Heart left ventricle (tissue), 13 donors: ENCODE results near the gene MAPK8.
"Not testable (repeated sequence)": the region's sequence is repeated elsewhere in the genome, so short reads cannot be mapped to it uniquely, and the experiment has no call there.

Experiments
- POLR2A ChIP-seq, 2 donors: fragments of 450-650 bp; IDR thresholded peaks; one replicate each; pipeline ENCODE4 v1.6.1; 2017; ENCODE audit warnings: antibody characterized with exemption in 2 of 2, mild to moderate bottlenecking in 2 of 2, moderate library complexity in 2 of 2
- TF ChIP-seq, protein P1 (sequence below), 12 donors: fragments of 200-600 bp; sonication (generic) in 4 of 12; IDR thresholded peaks; one replicate each; pipeline versions ENCODE4 v1.5.0 to v1.8.0; 2018 to 2022; ENCODE audit warnings: antibody characterized with exemption in 12 of 12, mild to moderate bottlenecking in 5 of 12
- donor health status: ischemic (EF 13 %, LVEDD 7.1; RV severe dilation, severe dysfunction).
- donor health status: DM: no; HTN: yes; CAD: no.
- donor health status: DM: no; HTN: no; CAD: no.
- donor health status: ischemic (EF 25% LVEDD 6.9; RV normal size, moderate dysfunction).
- donor health status: ischemic (EF 25% LVEDD 5.7; RV mildly dilated, moderate dysfunction).
- donor health status: ischemic (EF 35%, LVEDD 5.7; RV mildly dilated, moderate dysfunction).
- donor health status: nonischemic (EF 11% LVEDD 7.7; RV severe dilation, severe dysfunction).
- donor health status: DM: yes; HTN: yes; CAD: no.
- donor health status: PGD.
- donor health status: ischemic (EF 29% LVEDD 5.4; RV normal size, mild dysfunction).
- donor health status: nonischemic (EF 23%, LVEDD 6.1; RV moderate dilation, normal function).

DNA sequence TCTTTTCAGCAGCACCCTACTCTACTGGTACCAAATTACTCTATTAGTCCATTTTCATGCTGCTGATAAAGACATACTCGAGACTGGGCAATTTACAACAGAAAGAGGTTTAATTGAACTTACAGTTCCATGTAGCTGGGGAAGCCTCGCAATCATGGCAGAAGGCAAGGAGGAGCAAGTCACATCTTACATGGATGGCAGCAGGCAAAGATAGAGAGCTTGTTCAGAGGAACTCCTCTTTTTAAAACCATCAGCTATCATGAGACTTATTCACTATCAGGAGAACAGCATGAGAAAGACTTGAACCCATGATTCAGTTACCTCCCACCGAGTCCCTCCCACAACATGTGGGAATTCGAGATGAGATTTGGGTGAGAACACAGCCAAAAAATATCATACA, 24.8 kb upstream of the MAPK8 start:
- not testable (repeated sequence) for TF ChIP-seq POLR2A (IDR thresholded peaks at IDR 0.05)
- TF ChIP-seq, protein P1, sequence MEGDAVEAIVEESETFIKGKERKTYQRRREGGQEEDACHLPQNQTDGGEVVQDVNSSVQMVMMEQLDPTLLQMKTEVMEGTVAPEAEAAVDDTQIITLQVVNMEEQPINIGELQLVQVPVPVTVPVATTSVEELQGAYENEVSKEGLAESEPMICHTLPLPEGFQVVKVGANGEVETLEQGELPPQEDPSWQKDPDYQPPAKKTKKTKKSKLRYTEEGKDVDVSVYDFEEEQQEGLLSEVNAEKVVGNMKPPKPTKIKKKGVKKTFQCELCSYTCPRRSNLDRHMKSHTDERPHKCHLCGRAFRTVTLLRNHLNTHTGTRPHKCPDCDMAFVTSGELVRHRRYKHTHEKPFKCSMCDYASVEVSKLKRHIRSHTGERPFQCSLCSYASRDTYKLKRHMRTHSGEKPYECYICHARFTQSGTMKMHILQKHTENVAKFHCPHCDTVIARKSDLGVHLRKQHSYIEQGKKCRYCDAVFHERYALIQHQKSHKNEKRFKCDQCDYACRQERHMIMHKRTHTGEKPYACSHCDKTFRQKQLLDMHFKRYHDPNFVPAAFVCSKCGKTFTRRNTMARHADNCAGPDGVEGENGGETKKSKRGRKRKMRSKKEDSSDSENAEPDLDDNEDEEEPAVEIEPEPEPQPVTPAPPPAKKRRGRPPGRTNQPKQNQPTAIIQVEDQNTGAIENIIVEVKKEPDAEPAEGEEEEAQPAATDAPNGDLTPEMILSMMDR (IDR thresholded peaks at IDR 0.05) = not testable (repeated sequence)
